ENCODE results near the gene WDR86. TPM values are rescaled to one million over a fixed set of nuclear protein-coding genes. Genes with fewer than 3 reads are reported as not detected.

Gene WDR86
- total RNA-seq, 1 donor from 2014 or later = 82.9 TPM

DNA sequence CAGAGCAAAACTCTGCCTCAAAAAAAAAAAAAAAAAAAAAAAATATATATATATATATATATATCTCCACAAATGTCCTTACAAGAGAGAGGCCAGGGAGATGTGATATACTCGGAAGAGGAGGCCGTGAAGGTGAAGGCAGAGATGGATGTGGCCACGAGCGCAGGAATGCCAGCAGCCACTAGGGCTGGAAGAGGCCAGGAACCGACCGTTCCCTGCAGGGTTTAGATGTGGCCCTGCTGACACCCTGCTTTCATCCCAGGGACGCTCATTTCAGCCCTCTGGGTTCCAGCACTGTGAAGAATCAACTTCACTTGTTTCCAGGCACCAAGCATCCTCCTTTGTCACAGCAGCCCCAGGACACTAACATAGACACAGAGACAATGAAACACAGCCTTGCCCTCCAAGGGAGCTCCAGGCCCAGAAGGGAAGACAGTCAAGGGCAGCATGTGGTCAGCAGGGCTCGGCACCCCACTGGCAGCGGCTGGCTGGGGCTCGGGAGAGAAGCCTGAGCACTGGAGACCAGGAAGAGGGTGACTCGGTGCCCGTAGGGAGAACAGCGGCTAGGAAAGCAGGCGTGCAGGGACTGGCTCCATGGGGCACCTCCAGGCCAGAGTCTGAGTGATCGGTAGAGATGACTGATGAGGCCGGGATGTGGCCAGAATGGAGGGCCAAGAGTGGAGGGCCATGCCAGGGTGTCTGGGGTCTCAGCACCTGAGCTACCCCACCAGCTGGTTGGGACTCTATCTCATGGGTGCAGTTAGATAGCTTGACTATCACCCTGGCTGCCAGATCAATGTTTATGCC lies 7.6 kb downstream of the WDR86 start:
- DNase-seq (ENCODE audit: low spot score, unreplicated experiment) = no peak

DNA sequence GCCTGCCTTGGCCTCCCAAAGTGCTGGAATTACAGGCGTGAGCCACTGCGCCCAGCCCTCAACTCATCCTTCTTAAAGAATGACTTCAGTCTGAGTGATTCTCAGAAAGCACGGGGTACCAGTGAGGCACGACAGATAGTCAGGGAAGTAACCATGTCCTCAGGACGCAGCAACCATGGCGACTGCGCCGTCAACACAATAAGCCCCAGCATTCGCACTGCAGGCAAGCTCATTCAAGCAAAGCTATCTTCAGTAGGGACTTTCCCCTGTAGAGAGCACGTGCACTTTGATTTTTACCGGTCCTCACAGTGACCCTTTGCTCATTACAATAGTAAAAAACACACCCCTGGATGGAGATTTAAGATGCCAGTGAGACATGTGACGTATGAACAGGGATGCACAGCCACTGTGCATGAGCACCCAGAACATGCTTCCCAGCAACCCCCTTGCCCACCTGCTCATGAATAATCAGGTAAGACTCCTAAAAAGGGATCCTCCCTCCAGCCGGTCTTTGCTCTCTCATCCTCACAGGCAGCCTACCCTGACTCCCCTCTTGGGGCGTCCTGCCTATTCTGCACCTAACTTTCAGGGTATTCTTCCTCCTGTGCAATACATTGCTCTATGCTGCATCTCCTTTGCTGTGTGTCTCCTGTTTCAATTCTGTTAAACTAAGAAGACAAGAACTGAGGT lies 9.1 kb downstream of the WDR86 start:
- DNase-seq (ENCODE audit: low spot score, unreplicated experiment) = no peak
- TF ChIP-seq, protein P1, sequence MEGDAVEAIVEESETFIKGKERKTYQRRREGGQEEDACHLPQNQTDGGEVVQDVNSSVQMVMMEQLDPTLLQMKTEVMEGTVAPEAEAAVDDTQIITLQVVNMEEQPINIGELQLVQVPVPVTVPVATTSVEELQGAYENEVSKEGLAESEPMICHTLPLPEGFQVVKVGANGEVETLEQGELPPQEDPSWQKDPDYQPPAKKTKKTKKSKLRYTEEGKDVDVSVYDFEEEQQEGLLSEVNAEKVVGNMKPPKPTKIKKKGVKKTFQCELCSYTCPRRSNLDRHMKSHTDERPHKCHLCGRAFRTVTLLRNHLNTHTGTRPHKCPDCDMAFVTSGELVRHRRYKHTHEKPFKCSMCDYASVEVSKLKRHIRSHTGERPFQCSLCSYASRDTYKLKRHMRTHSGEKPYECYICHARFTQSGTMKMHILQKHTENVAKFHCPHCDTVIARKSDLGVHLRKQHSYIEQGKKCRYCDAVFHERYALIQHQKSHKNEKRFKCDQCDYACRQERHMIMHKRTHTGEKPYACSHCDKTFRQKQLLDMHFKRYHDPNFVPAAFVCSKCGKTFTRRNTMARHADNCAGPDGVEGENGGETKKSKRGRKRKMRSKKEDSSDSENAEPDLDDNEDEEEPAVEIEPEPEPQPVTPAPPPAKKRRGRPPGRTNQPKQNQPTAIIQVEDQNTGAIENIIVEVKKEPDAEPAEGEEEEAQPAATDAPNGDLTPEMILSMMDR (IDR thresholded peaks at IDR 0.05; ENCODE audit: unreplicated experiment) = no peak
- H3K27ac Mint-ChIP-seq = no peak overlapping the region
- no peaks in the 10 kb centered on the region for H3K27me3 Mint-ChIP-seq
- H3K4me3 Mint-ChIP-seq (ENCODE audit: low read depth) = no peak overlapping the region
- peaks cover 1% of the 10 kb centered on the region for H3K4me1 Mint-ChIP-seq (ENCODE audit: low read depth)
- peaks cover 15% of the 10 kb centered on the region for H3K36me3 Mint-ChIP-seq (ENCODE audit: insufficient read depth)
- H3K9me3 Mint-ChIP-seq (ENCODE audit: low read depth) = peaks cover 5% of the 10 kb centered on the region

More for the DNA sequence above, 7.6 kb downstream of the WDR86 start:
- Mint-ChIP-seq H3K36me3 (ENCODE audit: insufficient read depth) (peaks cover 14% of the 10 kb centered on the region), H3K27me3 (no peaks in the 10 kb centered on the region), H3K9me3 (ENCODE audit: low read depth) (peaks cover 5% of the 10 kb centered on the region), H3K4me1 (ENCODE audit: low read depth) (peaks cover 4% of the 10 kb centered on the region), H3K27ac (no peak overlapping the region), H3K4me3 (ENCODE audit: low read depth) (no peak overlapping the region)
- TF ChIP-seq, protein P1 (IDR thresholded peaks at IDR 0.05; ENCODE audit: unreplicated experiment) = no peak

DNA sequence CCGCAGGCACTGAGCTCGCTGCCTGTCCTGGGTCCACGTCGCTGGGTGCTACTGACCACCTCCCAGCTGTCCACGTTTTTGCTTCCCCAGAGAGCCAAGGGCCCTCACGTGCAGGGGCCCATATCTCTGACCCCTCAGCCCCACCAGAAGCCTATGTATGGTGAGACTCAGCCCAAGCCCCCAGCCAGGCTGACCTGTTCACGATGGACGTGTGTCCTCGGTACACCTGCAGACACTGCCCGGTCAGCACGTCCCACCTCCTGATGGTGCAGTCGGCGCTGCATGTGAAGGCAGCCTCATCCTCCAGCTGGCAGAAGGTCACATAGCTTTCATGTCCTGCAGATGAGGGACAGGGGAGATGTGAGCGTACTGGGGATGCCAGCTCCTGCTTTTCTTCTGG lies 9.9 kb downstream of the WDR86 start:
- Mint-ChIP-seq H3K27ac (peak overlapping the region; percentile 7), H3K36me3 (ENCODE audit: insufficient read depth) (peaks cover 15% of the 10 kb centered on the region), H3K9me3 (ENCODE audit: low read depth) (peaks cover 5% of the 10 kb centered on the region), H3K4me1 (ENCODE audit: low read depth) (peaks cover 1% of the 10 kb centered on the region), H3K27me3 (no peaks in the 10 kb centered on the region), H3K4me3 (ENCODE audit: low read depth) (no peak overlapping the region)
- TF ChIP-seq, protein P1 (IDR thresholded peaks at IDR 0.05; ENCODE audit: unreplicated experiment) = no peak
- DNase-seq (ENCODE audit: low spot score, unreplicated experiment) = no peak

DNA sequence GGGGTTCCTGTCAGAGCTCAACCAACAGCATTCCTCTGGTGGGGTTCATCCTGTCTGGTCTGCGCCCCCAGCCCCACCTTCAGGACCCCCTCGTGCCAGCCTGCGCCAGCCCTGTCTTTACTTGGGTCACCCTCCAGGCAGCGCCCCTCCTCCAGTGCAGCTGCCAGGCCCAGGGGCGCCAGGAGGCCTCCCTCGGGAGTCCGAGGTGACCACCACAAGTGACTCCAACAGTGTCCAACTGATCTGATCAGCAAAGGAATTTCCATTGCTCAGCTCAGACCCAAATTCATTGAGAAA lies 10.6 kb downstream of the WDR86 start:
- peaks cover 5% of the 10 kb centered on the region for H3K9me3 Mint-ChIP-seq (ENCODE audit: low read depth)
- H3K27me3 Mint-ChIP-seq = no peaks in the 10 kb centered on the region
- H3K4me3 Mint-ChIP-seq (ENCODE audit: low read depth) = no peak overlapping the region
- no peak for DNase-seq (ENCODE audit: low spot score, unreplicated experiment)
- no peak overlapping the region for H3K27ac Mint-ChIP-seq
- peaks cover 15% of the 10 kb centered on the region for H3K36me3 Mint-ChIP-seq (ENCODE audit: insufficient read depth)
- TF ChIP-seq, protein P1 (IDR thresholded peaks at IDR 0.05; ENCODE audit: unreplicated experiment) = no peak
- H3K4me1 Mint-ChIP-seq (ENCODE audit: low read depth) = no peaks in the 10 kb centered on the region

DNA sequence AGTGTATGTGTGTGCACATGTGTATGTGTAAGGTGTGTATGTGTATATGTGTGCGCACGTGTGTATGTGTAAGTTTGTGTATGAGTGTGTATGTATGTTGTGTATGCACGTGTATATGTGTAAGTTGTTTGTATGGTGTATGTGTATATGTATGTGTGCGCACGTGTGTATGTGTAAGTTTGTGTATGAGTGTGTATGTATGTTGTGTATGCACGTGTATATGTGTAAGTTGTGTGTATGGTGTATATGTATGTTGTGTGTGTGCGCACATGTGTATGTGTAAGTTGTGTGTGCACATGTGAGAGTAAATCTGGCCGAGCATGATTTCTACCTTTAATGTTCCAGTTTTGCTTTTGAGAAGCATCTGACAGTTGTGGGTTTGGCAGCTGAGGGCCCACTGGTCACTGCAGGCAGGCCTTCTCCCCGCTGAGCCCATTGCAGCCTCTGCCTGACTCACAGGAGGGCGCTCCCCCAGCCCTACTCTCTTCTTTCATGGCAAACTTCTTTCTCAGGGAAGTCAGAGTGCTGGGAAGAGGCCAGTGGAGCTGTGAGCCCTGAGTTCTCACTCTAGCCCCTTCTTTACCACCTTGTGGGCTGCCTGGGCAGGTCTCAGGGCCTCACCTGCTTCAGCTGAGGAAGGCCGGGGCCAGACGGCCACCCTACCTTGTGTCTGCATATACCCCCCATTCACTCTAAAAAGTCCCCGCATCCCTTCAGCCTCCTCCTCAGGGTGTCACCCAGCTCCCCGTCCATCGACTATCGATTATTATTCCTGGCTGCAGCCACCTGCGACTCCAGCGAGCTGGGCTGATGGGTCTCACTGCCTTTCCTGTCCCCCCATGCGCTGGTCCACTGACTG lies 11.2 kb downstream of the WDR86 start:
- Mint-ChIP-seq H3K4me1 (ENCODE audit: low read depth) (no peaks in the 10 kb centered on the region), H3K36me3 (ENCODE audit: insufficient read depth) (peaks cover 15% of the 10 kb centered on the region), H3K27ac (no peak overlapping the region), H3K9me3 (ENCODE audit: low read depth) (peaks cover 5% of the 10 kb centered on the region), H3K4me3 (ENCODE audit: low read depth) (no peak overlapping the region), H3K27me3 (no peaks in the 10 kb centered on the region)
- TF ChIP-seq, protein P1 (IDR thresholded peaks at IDR 0.05; ENCODE audit: unreplicated experiment) = no peak
- no peak for DNase-seq (ENCODE audit: low spot score, unreplicated experiment)
